Stimulated activated CD8-positive, alpha-beta memory T cell treated with anti-CD3 and anti-CD28 coated beads, Interleukin-7, amount 100 ng/mL, for 24 hours (primary cell): ENCODE data around the gene DNAJC8.

Experiments
- DNase-seq: peaks from one replicate; pipeline ENCODE4 v3.0.0-alpha.2; 2020; ENCODE audit warnings: low read depth

Gene DNAJC8

GRCh38 chr1:28172713-28173150, 60.1 kb downstream of the DNAJC8 start:
- no peak for DNase-seq

- DNase-seq = no peak
Observed at GRCh38 chr1:28171246-28171645, 61.6 kb downstream of the DNAJC8 start.

- DNase-seq = no peak
Observed at GRCh38 chr1:28170001-28170596, 62.7 kb downstream of the DNAJC8 start.

DNA sequence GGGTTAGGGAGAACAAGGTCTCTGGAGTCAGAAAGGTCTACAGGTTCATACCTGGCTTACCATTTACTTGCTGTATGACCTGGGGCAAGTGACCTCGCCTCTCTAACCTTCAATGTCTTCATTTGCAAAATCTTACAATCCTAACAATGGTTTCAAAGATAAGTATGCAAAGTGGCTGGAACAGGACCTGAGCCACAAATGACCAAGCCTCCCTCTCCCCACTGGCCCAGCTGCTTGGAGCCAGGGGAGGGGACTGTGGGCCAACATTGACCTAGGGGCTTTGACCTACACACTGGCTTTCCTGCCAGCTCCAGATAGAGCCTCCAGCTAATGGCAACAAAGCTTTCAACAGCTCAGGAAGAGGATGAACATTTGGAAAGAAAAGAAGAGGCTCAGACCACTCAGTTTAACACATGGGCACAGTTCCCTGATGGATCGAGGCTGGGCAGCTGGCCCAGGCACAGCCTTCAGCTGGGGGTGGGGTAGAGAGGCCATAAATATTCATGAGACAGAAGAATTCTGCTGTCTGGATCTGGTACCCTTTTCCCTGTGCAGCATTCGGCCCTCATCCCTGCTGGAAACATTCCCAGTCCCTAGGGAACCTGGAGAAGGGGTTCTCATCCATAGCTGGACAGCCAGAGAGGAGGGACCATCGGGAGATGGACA, 69.2 kb downstream of the DNAJC8 start:
- no peak for DNase-seq

DNA sequence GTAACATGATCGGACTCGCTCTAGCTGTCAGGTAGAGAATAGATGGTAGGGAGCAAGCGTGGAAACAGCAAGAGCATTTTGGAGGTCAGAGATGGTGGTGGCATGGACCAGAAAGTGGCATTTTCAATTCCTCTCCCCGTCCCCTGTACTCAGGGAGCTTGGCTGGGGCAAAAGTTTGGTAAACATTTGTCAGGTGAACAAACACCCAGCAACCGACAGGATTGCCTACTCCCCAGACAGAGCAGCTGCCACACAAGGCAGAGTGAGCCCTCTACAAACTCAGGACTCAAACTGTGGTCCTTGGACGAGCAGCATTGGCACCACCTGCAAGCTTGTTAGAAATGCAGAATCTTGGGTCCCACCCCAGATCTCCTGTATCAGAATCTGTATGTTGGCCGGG, 70.7 kb downstream of the DNAJC8 start:
- DNase-seq = no peak

DNA sequence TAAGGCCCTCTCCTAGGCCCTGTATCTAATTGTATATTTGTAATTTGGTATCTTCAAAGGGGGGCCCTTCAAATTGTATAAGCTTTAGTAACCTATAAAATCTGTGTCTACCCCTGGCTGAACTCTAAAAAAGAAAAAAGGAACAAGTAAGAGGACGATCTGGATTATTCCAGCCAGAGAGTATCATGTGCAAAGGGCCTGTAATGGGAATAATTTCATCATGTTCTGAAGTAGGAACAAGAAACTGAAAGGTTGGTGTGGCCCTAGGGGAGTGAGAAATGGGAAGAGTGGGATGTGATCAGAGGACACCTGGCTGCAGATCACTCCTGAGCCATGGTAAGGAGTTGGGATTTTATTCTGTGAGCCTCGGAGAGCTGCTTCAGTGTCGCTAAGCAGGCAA, 71.1 kb downstream of the DNAJC8 start:
- DNase-seq = no peak

- no peak for DNase-seq
Observed at GRCh38 chr1:28160782-28161266, 72.0 kb downstream of the DNAJC8 start.

- no peak for DNase-seq
Observed at GRCh38 chr1:28159680-28160079, 73.1 kb downstream of the DNAJC8 start.

DNA sequence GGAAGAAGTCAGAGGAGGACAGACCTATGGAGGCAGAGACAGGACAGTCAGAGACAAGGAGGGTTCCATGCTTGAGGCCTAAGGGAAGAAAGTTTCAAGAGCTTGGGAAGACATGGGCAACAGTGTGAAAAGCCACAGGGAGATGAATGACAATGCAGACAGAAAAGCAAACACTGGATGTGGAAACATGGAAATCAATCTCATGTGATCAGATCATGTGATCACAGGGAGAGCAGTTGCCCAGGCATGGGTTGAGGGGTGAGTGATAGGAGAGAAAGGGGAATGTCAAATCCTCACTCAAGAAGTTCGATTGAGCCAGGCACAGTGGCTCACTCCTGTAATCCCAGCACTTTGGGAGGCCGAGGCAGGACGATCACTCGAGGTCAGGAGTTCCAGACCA, 73.6 kb downstream of the DNAJC8 start:
- DNase-seq = no peak

DNA sequence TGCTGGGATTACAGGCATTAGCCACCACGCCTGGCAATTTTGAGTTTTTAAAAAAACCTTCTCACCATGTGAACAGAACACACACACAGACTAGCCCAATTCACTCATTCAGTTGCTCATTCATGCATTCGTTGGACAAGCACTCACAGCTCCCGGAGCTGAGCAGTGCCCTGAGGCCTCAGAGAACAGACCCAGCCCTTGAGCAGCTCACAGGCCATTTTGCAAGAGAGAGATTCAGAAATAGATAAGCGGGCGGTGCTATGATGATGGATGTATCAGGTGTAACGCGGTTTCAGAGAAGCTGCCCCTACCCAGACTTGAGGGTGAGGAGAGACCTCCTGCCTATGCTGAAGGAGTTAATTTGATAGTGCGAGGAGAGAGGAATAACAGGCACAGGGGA, 74.9 kb downstream of the DNAJC8 start:
- DNase-seq = no peak

GRCh38 chr1:28156821-28157220, 76.0 kb downstream of the DNAJC8 start:
- DNase-seq = no peak

- DNase-seq = no peak
Observed at GRCh38 chr1:28155628-28156027, 77.2 kb downstream of the DNAJC8 start.

DNA sequence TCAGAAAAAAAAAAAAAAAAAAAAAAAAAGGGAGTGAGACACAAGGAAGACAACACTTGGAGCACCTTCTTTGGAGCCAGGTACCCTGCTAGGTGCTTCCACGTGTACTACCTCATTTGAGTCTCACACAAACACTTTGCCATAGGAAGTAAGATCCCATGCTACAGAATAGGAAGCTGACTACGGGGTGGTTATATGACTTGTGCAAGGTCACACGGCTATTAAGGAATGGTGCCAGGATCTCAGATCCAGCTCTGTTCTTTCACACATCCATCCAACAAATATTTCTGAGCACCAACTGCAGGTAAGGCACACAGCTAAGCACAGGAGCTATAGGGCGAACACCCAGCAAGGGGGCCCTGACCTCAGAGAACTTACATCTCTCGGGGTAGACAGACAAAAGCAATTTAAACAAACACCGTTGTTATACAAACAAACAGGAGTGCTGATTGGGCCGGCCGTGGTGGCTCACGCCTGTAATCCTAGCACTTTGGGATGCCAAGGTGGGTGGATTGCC, 78.7 kb downstream of the DNAJC8 start:
- DNase-seq = no peak
